DMS153 treated with DMSO at 0.1 percent for 48 hours (cell line): ENCODE results near the gene PTDSS2.

ENCODE experiments used
- DNase-seq: peaks from one replicate; lab custom pipeline; 2025; ENCODE audit not compliant: unreplicated experiment; lab: John Stamatoyannopoulos, UW

PTDSS2 gene

GRCh38 chr11:489610-490185, 39.6 kb downstream of the PTDSS2 start:
- DNase-seq: no peak

DNA sequence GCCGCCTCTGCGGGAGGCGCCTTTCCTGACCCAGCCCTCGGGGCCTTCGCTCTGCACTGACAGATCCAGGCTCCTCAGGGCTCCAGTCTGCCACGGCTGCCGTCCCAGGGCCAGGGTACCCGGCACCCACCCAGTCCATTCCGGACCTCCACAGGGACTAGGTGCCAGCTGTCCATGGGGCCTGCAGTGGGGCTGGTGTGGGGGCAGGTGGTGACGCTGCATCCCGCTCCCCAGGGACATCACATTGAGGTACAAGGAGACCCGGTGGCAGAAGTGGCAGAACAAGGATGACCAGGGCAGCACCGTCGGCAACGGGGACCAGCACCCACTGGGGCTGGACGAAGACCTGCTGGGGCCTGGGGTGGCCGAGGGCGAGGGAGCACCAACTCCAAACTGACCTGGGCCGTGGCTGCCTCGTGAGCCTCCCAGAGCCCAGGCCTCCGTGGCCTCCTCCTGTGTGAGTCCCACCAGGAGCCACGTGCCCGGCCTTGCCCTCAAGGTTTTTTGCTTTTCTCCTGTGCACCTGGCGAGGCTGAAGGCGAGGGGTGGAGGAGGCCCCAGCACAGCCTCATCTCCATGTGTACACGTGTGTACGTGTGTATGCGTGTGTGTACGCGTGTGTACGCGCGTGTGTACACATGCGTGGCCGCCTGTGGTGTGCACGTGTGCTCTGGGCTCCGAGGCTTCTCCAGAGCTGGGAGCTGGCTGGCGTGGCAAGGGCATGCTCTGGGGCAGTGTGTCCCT, 40.3 kb downstream of the PTDSS2 start:
- no peak for DNase-seq

DNA sequence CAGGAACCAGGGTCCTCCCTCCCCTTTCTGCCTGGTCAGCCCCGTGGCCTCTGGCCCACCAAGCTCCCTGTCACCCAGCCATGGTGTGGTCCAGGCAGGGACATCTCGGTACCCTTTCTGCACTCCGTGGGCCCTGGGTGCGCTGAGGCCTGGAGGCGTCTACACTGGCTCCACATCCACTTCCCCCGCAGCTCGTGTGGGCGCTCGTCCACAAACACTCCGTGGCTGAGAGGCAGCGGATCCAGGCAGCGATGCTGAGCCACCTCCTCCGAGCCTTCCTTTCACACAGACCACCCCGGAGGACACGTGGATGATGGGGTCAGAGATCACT, 40.8 kb downstream of the PTDSS2 start:
- no peak for DNase-seq

DNA sequence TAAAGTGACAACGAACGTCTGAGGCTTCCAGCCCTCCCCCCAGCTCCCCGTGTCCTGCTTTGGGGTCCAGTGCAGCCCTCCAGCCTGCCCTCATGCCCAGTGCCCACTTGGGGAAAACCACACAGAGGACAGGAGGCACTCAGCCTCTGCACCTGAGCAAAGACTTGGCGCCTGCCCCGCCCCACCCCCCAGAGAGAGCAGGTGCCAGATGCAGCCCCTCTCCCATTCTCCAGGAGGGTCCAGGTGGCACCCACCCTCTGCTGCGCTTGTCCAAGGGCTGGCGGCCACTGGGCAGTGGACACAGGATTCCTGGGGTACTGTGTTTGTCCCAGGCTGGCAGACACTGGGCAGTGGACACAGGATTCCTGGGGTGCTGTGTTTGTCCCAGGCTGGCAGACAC, 41.3 kb downstream of the PTDSS2 start:
- no peak for DNase-seq

DNA sequence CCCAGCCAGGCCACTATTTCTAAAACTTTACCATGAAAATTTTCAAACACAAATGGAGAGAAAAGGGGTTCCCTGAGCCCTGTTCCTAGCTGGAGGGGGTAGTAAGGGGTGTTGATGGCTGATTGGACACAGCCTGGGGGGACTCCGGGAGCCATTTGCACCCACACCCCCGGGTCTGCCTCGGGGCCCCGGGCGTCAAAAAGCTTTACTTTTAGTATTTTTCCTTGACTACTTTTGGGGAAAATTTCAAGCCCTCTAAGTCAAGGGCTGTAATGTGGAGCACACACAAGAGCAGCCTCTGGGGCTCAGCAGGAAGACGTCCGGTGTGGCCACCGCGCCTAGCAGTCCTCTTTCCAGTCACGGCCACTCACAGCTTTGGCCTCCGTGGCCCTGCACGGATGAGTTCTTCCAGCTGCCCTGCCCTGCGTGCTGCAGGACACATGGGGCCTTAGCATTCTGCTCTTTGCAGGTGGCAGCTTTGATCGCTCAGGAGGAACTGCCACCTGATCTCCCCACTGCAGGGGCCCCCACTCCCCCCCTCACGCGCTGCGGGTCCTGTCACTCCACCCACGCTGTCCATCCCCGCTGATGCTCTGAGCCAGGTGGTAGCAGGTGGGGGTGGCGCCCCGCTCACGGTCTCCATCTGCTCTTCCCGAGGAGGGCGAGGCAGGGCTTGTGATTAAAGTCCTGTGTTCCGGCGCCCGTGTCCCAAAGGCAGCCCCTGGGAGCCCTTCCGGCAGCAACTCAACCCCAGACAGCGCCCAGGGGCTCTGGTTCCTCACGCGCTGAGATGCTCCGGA, 42.5 kb downstream of the PTDSS2 start:
- DNase-seq: no peak

- DNase-seq: no peak
Measured at GRCh38 chr11:494761-495536, 44.9 kb downstream of the PTDSS2 start.

DNA sequence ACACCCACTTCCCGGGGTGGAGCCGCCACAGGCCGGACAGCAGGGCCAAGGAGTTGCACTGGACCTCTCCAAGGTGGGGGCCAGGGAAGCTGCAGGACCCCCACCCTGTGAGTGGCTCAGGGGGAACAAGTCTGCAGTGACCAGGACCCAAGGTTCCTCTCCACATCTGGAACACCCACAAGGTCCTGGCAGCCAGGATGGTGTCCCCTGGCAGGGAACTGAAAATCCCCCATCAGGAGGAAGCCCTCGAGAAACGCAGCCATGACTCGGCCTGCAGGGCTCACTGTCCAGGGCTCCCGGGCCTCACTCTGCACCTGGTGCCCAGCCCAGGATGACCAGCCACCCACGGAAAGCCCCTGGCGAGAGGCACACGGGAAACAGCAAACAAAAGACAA, 45.5 kb downstream of the PTDSS2 start:
- no peak for DNase-seq

- no peak for DNase-seq
Measured at GRCh38 chr11:496834-497564, 46.9 kb downstream of the PTDSS2 start.

- DNase-seq: no peak
Measured at GRCh38 chr11:497565-498296, 47.7 kb downstream of the PTDSS2 start.

DNA sequence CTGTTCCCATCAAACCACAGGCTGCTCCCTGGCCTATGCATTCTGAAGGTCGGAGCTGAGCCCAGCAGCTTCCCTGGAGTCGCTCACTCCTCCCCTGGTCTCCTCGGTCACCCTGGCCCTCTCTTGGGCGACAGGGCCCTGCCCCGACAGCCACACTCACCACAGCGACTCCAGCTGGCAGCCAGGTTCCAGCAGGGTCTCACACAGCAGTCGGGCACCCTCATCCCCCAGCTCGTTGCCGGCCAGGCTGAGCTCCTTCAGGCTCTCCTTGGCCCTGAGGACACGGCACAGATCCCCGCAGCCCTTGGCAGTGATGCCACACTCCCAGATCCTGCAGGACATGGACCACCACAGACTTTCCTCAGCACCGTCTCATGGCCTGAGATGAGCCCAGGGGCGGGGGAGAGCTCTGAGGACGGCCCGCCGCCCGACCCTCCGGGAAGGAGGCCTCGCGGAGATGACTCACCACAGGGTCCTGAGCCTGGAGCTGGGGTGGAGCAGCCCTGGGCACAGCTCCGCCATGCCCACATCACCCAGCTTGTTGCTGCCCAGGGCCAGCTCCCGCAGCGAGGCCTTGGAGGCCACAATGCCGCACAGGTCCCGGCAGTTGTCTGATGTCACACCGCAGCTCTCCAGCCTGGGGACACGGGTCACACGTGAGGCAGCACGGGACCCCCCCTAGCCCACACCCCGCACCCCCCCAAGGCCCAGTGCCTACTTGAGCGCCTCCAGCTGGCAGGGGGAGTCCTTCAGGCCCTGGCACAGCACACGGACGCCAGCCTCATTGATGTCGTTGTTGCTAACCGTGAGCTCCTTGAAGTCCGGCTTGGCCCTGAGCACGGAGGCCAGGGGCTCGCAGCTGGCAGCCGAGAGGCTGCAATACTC, 48.5 kb downstream of the PTDSS2 start:
- no peak for DNase-seq

DNA sequence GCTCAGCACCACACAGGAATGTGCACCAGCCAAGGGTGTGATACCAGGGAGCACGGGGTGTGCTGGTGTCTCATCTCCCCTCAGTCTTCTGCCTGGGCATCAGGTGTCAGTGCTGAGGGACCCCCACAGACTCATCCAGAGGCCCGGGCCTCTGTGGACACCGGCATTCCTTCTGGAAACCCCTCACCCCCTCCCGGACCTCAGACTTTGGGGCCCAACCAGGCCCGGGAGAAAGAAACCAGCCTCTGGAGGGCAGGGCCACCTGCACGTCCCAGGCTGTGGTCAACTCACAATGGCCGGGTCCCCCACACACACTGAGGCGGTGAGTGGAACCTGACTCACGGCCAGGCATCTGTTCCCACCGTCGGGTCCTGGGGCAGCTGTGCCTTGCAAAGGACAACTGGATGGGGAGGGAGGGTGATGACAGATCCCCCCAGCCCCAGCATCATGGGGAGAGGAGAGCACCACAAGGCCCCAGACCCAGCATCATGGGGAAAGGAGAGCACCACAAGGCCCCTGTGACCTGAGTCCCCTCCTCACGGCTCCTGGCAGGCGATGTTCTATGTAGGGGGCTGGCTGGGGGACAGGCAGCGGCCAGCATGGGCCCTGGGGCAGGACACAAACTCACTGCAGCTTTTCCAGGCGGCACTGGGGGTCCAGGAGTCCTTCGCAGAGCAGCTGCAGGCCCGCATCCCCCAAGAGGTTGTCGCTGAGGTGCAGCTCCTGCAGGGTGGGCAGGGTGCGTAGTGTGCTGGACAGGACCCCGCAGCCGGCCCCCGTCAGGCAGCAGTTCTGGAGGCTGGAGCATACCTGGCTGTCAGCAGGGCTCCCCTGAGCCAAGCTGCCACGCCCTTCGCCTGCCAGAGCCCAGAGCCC, 49.4 kb downstream of the PTDSS2 start:
- DNase-seq: no peak

DNA sequence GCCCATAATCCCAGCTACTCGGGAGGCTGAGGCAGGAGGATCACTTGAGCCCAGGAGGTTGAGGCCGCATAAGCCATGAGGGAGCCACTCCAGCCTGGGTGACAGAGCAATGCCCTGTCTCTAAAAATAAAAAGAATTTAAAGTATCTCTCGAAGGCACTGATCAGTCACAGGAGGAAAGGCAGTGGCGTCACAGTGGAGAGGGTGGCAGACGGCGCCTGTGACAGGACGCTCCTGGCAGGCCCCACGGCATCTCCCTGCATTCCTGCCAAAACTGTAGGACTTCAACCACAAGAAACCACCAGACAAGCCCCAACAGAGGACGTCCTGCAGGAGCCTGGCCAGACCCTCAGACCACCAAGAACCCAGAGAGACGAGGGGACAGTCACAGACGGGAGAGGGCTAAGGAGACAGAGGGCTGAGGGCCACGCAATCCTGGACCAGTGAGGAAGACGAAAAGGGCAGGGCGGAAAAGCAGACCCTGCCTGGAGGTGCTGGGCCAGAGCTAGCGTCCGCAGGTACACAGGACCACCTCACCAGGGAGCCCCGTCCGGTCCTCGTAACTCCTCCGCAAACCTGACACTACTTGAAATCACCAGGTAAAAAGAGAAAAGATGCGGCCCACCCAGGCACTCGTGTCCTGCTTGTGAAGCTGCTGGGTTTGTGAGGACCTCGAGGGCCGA, 51.1 kb downstream of the PTDSS2 start:
- DNase-seq: no peak

DNA sequence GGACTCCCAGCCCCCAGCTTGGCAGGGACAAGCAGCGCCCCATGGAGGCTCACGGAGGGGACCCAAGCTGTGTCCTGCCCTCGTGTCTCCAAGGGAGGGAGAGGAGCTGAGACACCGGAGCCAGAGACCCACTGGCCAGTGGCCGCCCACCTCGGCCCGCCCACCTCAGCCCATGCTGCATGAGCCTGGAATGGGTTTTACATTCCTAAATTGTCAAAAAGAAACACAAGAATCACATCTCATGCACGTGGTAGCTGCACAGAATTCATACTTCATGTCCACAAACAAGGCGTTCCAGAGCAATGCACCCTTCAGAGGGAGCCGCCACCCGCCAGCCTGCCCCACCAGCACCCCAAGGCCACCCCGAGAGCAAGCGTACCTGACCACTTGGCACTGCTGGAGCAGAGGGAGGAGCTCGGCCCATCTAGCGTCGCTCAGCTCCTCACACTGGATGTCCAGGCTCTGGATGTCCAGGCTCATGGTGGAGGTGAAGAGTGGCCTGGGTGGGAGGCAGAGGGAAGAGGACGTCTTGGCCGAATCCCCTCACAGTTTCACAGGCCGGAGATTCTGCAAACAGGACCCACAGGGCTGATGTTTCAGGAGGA, 51.7 kb downstream of the PTDSS2 start:
- no peak for DNase-seq

- no peak for DNase-seq
Measured at GRCh38 chr11:502288-503178, 52.5 kb downstream of the PTDSS2 start.

- no peak for DNase-seq
Measured at GRCh38 chr11:503179-503981, 53.3 kb downstream of the PTDSS2 start.
